ENCODE results near the gene HEBP1.

HEBP1 gene

GRCh38 chr12:13033476-13033875 is 33.4 kb upstream of the HEBP1 start:
- peak overlapping the region; percentile 73 for H3K9ac ChIP-seq (ENCODE audit: low read length)
- no peak for DNase-seq
- no peak overlapping the region for H2AK5ac ChIP-seq (ENCODE audit: low read length, severe bottlenecking)
- no peak overlapping the region for H3K4me3 ChIP-seq (ENCODE audit: insufficient read depth in 1 of 2, low read depth in 1 of 2, low read length in 2 of 2)
- WGBS: 97% methylated on average over 4 of the region's 5 CpGs
- H3K27ac ChIP-seq (ENCODE audit: low read length, poor library complexity, severe bottlenecking): no peak overlapping the region
- H3K18ac ChIP-seq (ENCODE audit: low read depth in 1 of 2, low read length in 2 of 2): no peak overlapping the region
- H2BK12ac ChIP-seq (ENCODE audit: low read length in 2 of 2): no peak overlapping the region
- H4K91ac ChIP-seq (ENCODE audit: low read length): no peak overlapping the region
- H3K36me3 ChIP-seq (ENCODE audit: control insufficient read depth in 1 of 2, insufficient read depth in 2 of 2, low read depth in 1 of 2, low read length in 2 of 2): no peaks in the 10 kb centered on the region
- H3K14ac ChIP-seq (ENCODE audit: low read length in 2 of 2): no peak overlapping the region
- no peak overlapping the region for H3K23ac ChIP-seq (ENCODE audit: low read length in 2 of 2)
- no peaks in the 10 kb centered on the region for H3K9me3 ChIP-seq (ENCODE audit: control insufficient read depth, low read length)
- H3K27me3 ChIP-seq (ENCODE audit: control insufficient read depth in 1 of 2, insufficient read depth in 1 of 2, low read length in 2 of 2): no peaks in the 10 kb centered on the region
- no peak overlapping the region for H2BK5ac ChIP-seq (ENCODE audit: low read depth, low read length, poor library complexity, severe bottlenecking)
- no peaks in the 10 kb centered on the region for H3K4me1 ChIP-seq (ENCODE audit: control insufficient read depth, insufficient read depth, low read depth, low read length)
- no peak overlapping the region for H4K8ac ChIP-seq (ENCODE audit: low read length)
- no peak overlapping the region for H3K4ac ChIP-seq (ENCODE audit: low read depth in 1 of 2, low read length in 2 of 2)
- no peak overlapping the region for H2BK15ac ChIP-seq (ENCODE audit: low read depth, poor library complexity, severe bottlenecking)
- H2BK120ac ChIP-seq (ENCODE audit: low read depth, low read length): no peak overlapping the region
- H2AFZ ChIP-seq (ENCODE audit: low read depth, low read length): no peak overlapping the region
- H3K4me2 ChIP-seq (ENCODE audit: low read length, poor library complexity, severe bottlenecking): no peak overlapping the region
- H3K79me1 ChIP-seq (replicated peaks; ENCODE audit: low read length, poor library complexity, severe bottlenecking): no peaks in the 10 kb centered on the region

- Histone ChIP-seq H3K9ac (ENCODE audit: low read length) (no peak overlapping the region), H3K27me3 (ENCODE audit: control insufficient read depth in 1 of 2, insufficient read depth in 1 of 2, low read length in 2 of 2) (no peaks in the 10 kb centered on the region), H2AFZ (ENCODE audit: low read depth, low read length) (no peak overlapping the region), H2BK15ac (ENCODE audit: low read depth, poor library complexity, severe bottlenecking) (no peak overlapping the region), H3K4ac (ENCODE audit: low read depth in 1 of 2, low read length in 2 of 2) (no peak overlapping the region), H3K36me3 (ENCODE audit: control insufficient read depth in 1 of 2, insufficient read depth in 2 of 2, low read depth in 1 of 2, low read length in 2 of 2) (no peaks in the 10 kb centered on the region), H4K91ac (ENCODE audit: low read length) (no peak overlapping the region), H4K8ac (ENCODE audit: low read length) (no peak overlapping the region), H2BK120ac (ENCODE audit: low read depth, low read length) (no peak overlapping the region), H3K4me3 (ENCODE audit: insufficient read depth in 1 of 2, low read depth in 1 of 2, low read length in 2 of 2) (no peak overlapping the region), H3K4me1 (ENCODE audit: control insufficient read depth, insufficient read depth, low read depth, low read length) (no peaks in the 10 kb centered on the region), H3K27ac (ENCODE audit: low read length, poor library complexity, severe bottlenecking) (no peak overlapping the region), H3K79me1 (replicated peaks; ENCODE audit: low read length, poor library complexity, severe bottlenecking) (no peaks in the 10 kb centered on the region), H3K23ac (ENCODE audit: low read length in 2 of 2) (no peak overlapping the region), H3K4me2 (ENCODE audit: low read length, poor library complexity, severe bottlenecking) (no peak overlapping the region), H2AK5ac (ENCODE audit: low read length, severe bottlenecking) (no peak overlapping the region), H3K9me3 (ENCODE audit: control insufficient read depth, low read length) (no peaks in the 10 kb centered on the region), H2BK12ac (ENCODE audit: low read length in 2 of 2) (no peak overlapping the region), H3K18ac (ENCODE audit: low read depth in 1 of 2, low read length in 2 of 2) (no peak overlapping the region), H3K14ac (ENCODE audit: low read length in 2 of 2) (no peak overlapping the region), H2BK5ac (ENCODE audit: low read depth, low read length, poor library complexity, severe bottlenecking) (no peak overlapping the region)
- DNase-seq: no peak
- 95% methylated on average over 2 of the region's 2 CpGs for WGBS
These were observed 32.1 kb upstream of the HEBP1 start for GRCh38 chr12:13032164-13032563.

DNA sequence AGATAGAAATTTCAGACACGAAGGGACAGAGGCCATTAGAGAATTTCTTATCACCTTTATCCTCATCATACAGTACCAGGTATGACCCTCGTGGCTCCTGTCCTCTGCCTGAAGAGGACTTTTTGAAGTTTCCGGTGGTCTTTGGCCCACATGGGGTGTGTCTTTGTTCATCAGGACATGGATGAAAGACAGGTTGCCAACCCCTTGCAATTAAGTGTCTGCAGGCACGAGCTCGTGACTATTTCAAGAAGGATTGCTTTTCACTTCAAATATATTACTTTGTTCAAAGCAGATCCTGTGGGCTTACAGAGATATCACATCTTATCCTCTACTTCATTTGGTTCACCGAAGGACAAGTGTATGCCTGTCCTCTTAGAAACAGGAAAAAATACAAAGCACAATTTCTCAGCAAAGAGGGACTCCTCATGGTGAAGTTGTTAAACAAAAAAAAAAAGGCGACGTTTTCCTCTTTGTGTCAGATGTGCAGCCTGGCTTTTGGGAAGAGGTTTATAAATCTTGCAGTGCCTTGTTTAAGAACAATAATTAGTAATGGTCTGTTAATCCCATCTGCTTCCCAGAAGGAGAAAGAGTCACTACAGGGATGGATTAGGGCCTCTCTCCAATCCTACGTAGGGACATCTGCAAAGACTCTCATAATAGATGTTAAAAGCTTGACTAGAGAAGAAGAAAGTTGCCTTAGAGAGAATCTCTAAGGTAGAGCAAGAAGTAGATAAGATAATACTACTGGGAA is 30.7 kb upstream of the HEBP1 start:
- no peak overlapping the region for H3K9ac ChIP-seq (ENCODE audit: low read length)
- H2BK12ac ChIP-seq (ENCODE audit: low read length in 2 of 2): no peak overlapping the region
- no peaks in the 10 kb centered on the region for H3K79me1 ChIP-seq (replicated peaks; ENCODE audit: low read length, poor library complexity, severe bottlenecking)
- H3K27ac ChIP-seq (ENCODE audit: low read length, poor library complexity, severe bottlenecking): no peak overlapping the region
- H2AK5ac ChIP-seq (ENCODE audit: low read length, severe bottlenecking): no peak overlapping the region
- H3K9me3 ChIP-seq (ENCODE audit: control insufficient read depth, low read length): no peaks in the 10 kb centered on the region
- H3K36me3 ChIP-seq (ENCODE audit: control insufficient read depth in 1 of 2, insufficient read depth in 2 of 2, low read depth in 1 of 2, low read length in 2 of 2): no peaks in the 10 kb centered on the region
- H2AFZ ChIP-seq (ENCODE audit: low read depth, low read length): no peak overlapping the region
- H2BK120ac ChIP-seq (ENCODE audit: low read depth, low read length): no peak overlapping the region
- DNase-seq: no peak
- H3K4me2 ChIP-seq (ENCODE audit: low read length, poor library complexity, severe bottlenecking): no peak overlapping the region
- no peaks in the 10 kb centered on the region for H3K27me3 ChIP-seq (ENCODE audit: control insufficient read depth in 1 of 2, insufficient read depth in 1 of 2, low read length in 2 of 2)
- no peak overlapping the region for H3K14ac ChIP-seq (ENCODE audit: low read length in 2 of 2)
- H4K91ac ChIP-seq (ENCODE audit: low read length): no peak overlapping the region
- H3K18ac ChIP-seq (ENCODE audit: low read depth in 1 of 2, low read length in 2 of 2): no peak overlapping the region
- no peak overlapping the region for H4K8ac ChIP-seq (ENCODE audit: low read length)
- no peak overlapping the region for H2BK15ac ChIP-seq (ENCODE audit: low read depth, poor library complexity, severe bottlenecking)
- no peak overlapping the region for H3K4me3 ChIP-seq (ENCODE audit: insufficient read depth in 1 of 2, low read depth in 1 of 2, low read length in 2 of 2)
- H3K23ac ChIP-seq (ENCODE audit: low read length in 2 of 2): no peak overlapping the region
- no peaks in the 10 kb centered on the region for H3K4me1 ChIP-seq (ENCODE audit: control insufficient read depth, insufficient read depth, low read depth, low read length)
- H3K4ac ChIP-seq (ENCODE audit: low read depth in 1 of 2, low read length in 2 of 2): no peak overlapping the region
- H2BK5ac ChIP-seq (ENCODE audit: low read depth, low read length, poor library complexity, severe bottlenecking): no peak overlapping the region
- 78% methylated on average over 8 of the region's 9 CpGs for WGBS

DNA sequence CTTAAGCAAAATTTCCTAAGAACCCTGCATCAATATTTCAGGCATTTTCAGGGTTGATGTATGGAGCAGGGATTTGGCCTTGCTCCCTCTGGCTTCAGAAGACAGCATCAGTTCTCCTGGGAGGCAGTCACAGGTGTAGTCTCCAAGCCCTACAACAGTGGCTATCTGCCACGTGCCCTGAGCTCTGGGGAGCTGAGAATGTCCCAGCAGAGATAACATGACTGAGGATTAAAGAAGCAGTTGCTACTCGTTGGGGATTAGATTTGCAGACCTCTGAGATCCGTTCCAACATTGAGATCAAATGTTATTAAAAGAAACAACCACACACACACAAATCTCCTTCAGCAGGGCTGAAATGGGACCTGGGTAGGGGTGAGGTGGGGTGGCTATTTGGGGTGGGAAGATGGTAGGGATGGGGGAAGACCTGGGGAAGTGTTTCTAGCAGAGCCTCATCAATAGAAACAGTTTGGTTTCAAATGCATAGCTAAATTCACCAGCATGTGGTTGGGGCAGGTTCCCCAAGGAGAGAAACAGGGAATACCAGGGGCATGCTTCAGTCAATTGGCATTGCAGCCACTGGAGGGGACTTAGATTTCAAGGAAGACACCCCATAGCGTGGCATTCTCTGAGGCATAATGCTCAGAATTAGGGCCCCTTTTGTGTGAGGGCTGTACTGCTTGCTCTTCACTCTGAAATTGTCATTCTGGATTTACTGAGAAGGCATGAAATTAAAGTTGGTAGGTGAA is 28.9 kb upstream of the HEBP1 start:
- no peak overlapping the region for H3K27ac ChIP-seq (ENCODE audit: low read length, poor library complexity, severe bottlenecking)
- H3K23ac ChIP-seq (ENCODE audit: low read length in 2 of 2): no peak overlapping the region
- H2AFZ ChIP-seq (ENCODE audit: low read depth, low read length): no peak overlapping the region
- H2BK15ac ChIP-seq (ENCODE audit: low read depth, poor library complexity, severe bottlenecking): no peak overlapping the region
- no peak overlapping the region for H3K4me2 ChIP-seq (ENCODE audit: low read length, poor library complexity, severe bottlenecking)
- H2BK5ac ChIP-seq (ENCODE audit: low read depth, low read length, poor library complexity, severe bottlenecking): no peak overlapping the region
- H3K9me3 ChIP-seq (ENCODE audit: control insufficient read depth, low read length): no peaks in the 10 kb centered on the region
- H3K4ac ChIP-seq (ENCODE audit: low read depth in 1 of 2, low read length in 2 of 2): no peak overlapping the region
- H3K9ac ChIP-seq (ENCODE audit: low read length): no peak overlapping the region
- no peak overlapping the region for H2BK12ac ChIP-seq (ENCODE audit: low read length in 2 of 2)
- H3K4me1 ChIP-seq (ENCODE audit: control insufficient read depth, insufficient read depth, low read depth, low read length): no peaks in the 10 kb centered on the region
- no peak overlapping the region for H3K14ac ChIP-seq (ENCODE audit: low read length in 2 of 2)
- no peak for DNase-seq
- H2BK120ac ChIP-seq (ENCODE audit: low read depth, low read length): no peak overlapping the region
- no peaks in the 10 kb centered on the region for H3K36me3 ChIP-seq (ENCODE audit: control insufficient read depth in 1 of 2, insufficient read depth in 2 of 2, low read depth in 1 of 2, low read length in 2 of 2)
- no peak overlapping the region for H4K91ac ChIP-seq (ENCODE audit: low read length)
- no peak overlapping the region for H3K4me3 ChIP-seq (ENCODE audit: insufficient read depth in 1 of 2, low read depth in 1 of 2, low read length in 2 of 2)
- no peak overlapping the region for H4K8ac ChIP-seq (ENCODE audit: low read length)
- WGBS: 84% methylated on average over 2 of the region's 4 CpGs
- H3K18ac ChIP-seq (ENCODE audit: low read depth in 1 of 2, low read length in 2 of 2): no peak overlapping the region
- H3K27me3 ChIP-seq (ENCODE audit: control insufficient read depth in 1 of 2, insufficient read depth in 1 of 2, low read length in 2 of 2): no peaks in the 10 kb centered on the region
- no peak overlapping the region for H2AK5ac ChIP-seq (ENCODE audit: low read length, severe bottlenecking)
- H3K79me1 ChIP-seq (replicated peaks; ENCODE audit: low read length, poor library complexity, severe bottlenecking): no peaks in the 10 kb centered on the region

Measured in mesenchymal stem cell (in vitro differentiated cells and primary cell).